Upper lobe of left lung (tissue), 6 donors: ENCODE measurements around the gene TBL1Y. TPM values are rescaled to one million over a fixed set of nuclear protein-coding genes. Genes with fewer than 3 reads are reported as not detected.
"Not testable (repeated sequence)": the region's sequence is repeated elsewhere in the genome, so short reads cannot be mapped to it uniquely, and the experiment has no call there.

Experiments
- ATAC-seq, 2 donors: fragments of 200-7000 bp; cut with Tn5 transposase; one replicate each; pipeline ENCODE4 v1.9.1; 2022; ENCODE audit warnings: mild to moderate bottlenecking in 2 of 2, moderate library complexity in 2 of 2; ENCODE audit not compliant: low FRiP score in 2 of 2
- DNase-seq, 2 donors: peaks; one replicate each; pipeline ENCODE4 v3.0.0-alpha.2; 2019 to 2020
- H3K27ac ChIP-seq, 4 donors: fragments of 200-600 bp; sonication (generic); one replicate each; pipeline ENCODE4 v1.5.1; 2016 to 2019
- H3K27me3 ChIP-seq, 4 donors: fragments of 200-600 bp; sonication (generic); one replicate each; pipeline ENCODE4 v1.5.1; 2017 to 2019
- H3K36me3 ChIP-seq, 4 donors: fragments of 200-600 bp; sonication (generic); one replicate each; pipeline ENCODE4 v1.5.1; 2016 to 2019
- H3K4me1 ChIP-seq, 4 donors: fragments of 200-600 bp; sonication (generic); one replicate each; pipeline ENCODE4 v1.5.1; 2018 to 2019
- H3K4me3 ChIP-seq, 4 donors: fragments of 200-600 bp; sonication (generic); one replicate each; pipeline ENCODE4 v1.5.1; 2017 to 2019; ENCODE audit warnings: mild to moderate bottlenecking in 2 of 4, moderate library complexity in 1 of 4
- H3K9me3 ChIP-seq, 4 donors: fragments of 200-600 bp; sonication (generic); one replicate each; pipeline ENCODE4 v1.5.1; 2018 to 2019
- CTCF ChIP-seq, 6 experiments: fragments of 450-650 bp in 4 of 6; fragments of 200-600 bp in 2 of 6; sonication (generic) in 2 of 6; IDR thresholded peaks; one replicate each; pipeline ENCODE4 v1.5.1; 2016 to 2019; ENCODE audit warnings: antibody characterized with exemption in 6 of 6
- EP300 ChIP-seq, 4 donors: sonication (generic); formaldehyde crosslinking; IDR thresholded peaks; one replicate each; pipeline ENCODE4 v1.5.1; 2017; ENCODE audit warnings: antibody characterized with exemption in 4 of 4, control low read depth in 2 of 4
- POLR2A ChIP-seq, 4 donors: fragments of 450-650 bp; IDR thresholded peaks; one replicate each; pipeline ENCODE4 v1.5.1; 2016 to 2017; ENCODE audit warnings: antibody characterized with exemption in 4 of 4, mild to moderate bottlenecking in 2 of 4
- POLR2AphosphoS5 ChIP-seq, 2 donors: sonication (generic); formaldehyde crosslinking; IDR thresholded peaks; one replicate each; pipeline ENCODE4 v1.5.1; 2017; ENCODE audit warnings: antibody characterized with exemption in 2 of 2
- WGBS, 2 donors: methylation state at CpG; one replicate each; pipeline ENCODE4 v1.1.5; 2017 to 2018; 5-methylcytosine and 5-hydroxymethylcytosine counted together
- total RNA-seq, 6 donors: library from RNA; depleted of rRNA in 4 of 6; stranded (reverse); fragments of >200 nt in 4 of 6; gene quantifications; one replicate each; pipeline versions ENCODE4 v1.1.0 to v1.2.1, GENCODE V29; 2016 to 2021
- donor health status: DM: no; HTN: no; CAD: no; lungs with moderate emphysema.
- donor health status: DM: no; HTN: yes; CAD: no; lungs with severe emphysema.

TBL1Y gene
- total RNA-seq, 6 donors from 2014 or later = 1.4 to 4.2 (median 1.5) TPM; not detected in 3

GRCh38 chrY:7039037-7039436 lies 128.5 kb downstream of the TBL1Y start:
- no peak overlapping the region for H3K27ac ChIP-seq
- ATAC-seq = no peak

GRCh38 chrY:7040662-7041061 lies 130.2 kb downstream of the TBL1Y start:
- Histone ChIP-seq H3K36me3 (no peaks in the 10 kb centered on the region), H3K4me3 (no peak overlapping the region), H3K9me3 (no peaks in the 10 kb centered on the region), H3K27me3 (no peaks in the 10 kb centered on the region), H3K27ac (no peak overlapping the region), H3K4me1 (no peaks in the 10 kb centered on the region)
- ATAC-seq = no peak
- TF ChIP-seq POLR2AphosphoS5 (IDR thresholded peaks at IDR 0.05) = no peak
- TF ChIP-seq POLR2A (IDR thresholded peaks at IDR 0.05) = no peak
- no peak for TF ChIP-seq EP300 (IDR thresholded peaks at IDR 0.05)
- TF ChIP-seq CTCF (IDR thresholded peaks at IDR 0.05) = no peak
- 40% methylated on average over 4 of the region's 5 CpGs; no CpG with 5 or more reads in 1 of the 2 donors for WGBS, 2 donors
- DNase-seq = no peak

More at GRCh38 chrY:7039037-7039436, 128.5 kb downstream of the TBL1Y start:
- H3K9me3 ChIP-seq = no peaks in the 10 kb centered on the region
- no peak for TF ChIP-seq EP300 (IDR thresholded peaks at IDR 0.05)
- no peak for TF ChIP-seq POLR2AphosphoS5 (IDR thresholded peaks at IDR 0.05)
- TF ChIP-seq CTCF (IDR thresholded peaks at IDR 0.05) = no peak
- no peak for TF ChIP-seq POLR2A (IDR thresholded peaks at IDR 0.05)
- no peaks in the 10 kb centered on the region for H3K36me3 ChIP-seq
- no peaks in the 10 kb centered on the region for H3K4me1 ChIP-seq
- no peaks in the 10 kb centered on the region for H3K27me3 ChIP-seq
- no peak for DNase-seq
- no peak overlapping the region for H3K4me3 ChIP-seq

DNA sequence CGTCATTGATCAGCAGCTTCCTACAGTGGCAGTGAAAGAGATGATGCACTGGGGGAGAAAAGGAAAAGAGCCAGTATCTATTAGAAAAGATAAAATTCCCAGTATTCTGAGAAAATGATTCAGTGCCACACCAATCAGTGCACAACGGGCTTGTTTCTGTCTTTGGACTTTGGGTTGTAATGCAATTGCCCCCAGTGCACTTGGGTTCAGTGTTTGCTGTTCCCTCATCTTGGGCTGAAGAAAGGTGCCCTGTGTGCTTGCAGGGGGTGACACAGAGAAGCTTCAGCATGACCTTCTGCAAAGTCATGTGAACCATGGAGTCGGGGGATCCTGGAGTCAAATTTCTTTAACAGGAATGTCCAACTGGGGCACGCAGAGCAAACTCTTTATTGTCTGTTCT lies 131.5 kb downstream of the TBL1Y start:
- WGBS, 2 donors = 89% methylated on average over 4 of the region's 4 CpGs; no CpG with 5 or more reads in 1 of the 2 donors
- TF ChIP-seq CTCF (IDR thresholded peaks at IDR 0.05) (no peak), POLR2AphosphoS5 (IDR thresholded peaks at IDR 0.05) (no peak), EP300 (IDR thresholded peaks at IDR 0.05) (no peak), POLR2A (IDR thresholded peaks at IDR 0.05) (no peak)
- no peak overlapping the region for H3K27ac ChIP-seq
- no peaks in the 10 kb centered on the region for H3K9me3 ChIP-seq
- no peaks in the 10 kb centered on the region for H3K4me1 ChIP-seq
- no peaks in the 10 kb centered on the region for H3K36me3 ChIP-seq
- H3K4me3 ChIP-seq = no peak overlapping the region
- no peak for ATAC-seq
- H3K27me3 ChIP-seq = no peaks in the 10 kb centered on the region
- DNase-seq = no peak

DNA sequence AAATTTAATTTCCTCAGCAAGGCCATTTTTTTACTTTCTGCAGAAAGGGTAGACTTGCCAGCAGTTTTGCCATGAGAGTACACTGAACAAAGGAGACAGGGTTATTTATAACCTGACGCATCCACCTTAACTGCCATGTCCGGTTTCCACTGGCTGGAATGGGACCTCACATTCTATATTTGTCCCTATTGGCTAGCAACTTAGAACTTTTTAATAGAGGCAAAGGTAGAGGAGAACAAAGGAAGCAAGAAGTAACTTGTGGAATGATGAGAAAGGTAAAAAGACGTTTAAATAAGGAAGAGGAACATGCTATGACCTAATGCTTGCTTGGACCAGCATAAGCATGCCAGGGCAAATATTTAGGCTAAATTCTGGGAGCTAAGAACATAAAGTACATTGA lies 142.0 kb downstream of the TBL1Y start:
- not testable (repeated sequence) for DNase-seq, H3K4me1 ChIP-seq, H3K4me3 ChIP-seq, H3K9me3 ChIP-seq, H3K36me3 ChIP-seq, H3K27ac ChIP-seq, H3K27me3 ChIP-seq, ATAC-seq
- WGBS, 2 donors = 57% methylated on average over 3 of the region's 3 CpGs; no CpG with 5 or more reads in 1 of the 2 donors

- no peak for ATAC-seq
- no peak overlapping the region for H3K4me3 ChIP-seq
- no peaks in the 10 kb centered on the region for H3K9me3 ChIP-seq
- no peak overlapping the region for H3K27ac ChIP-seq
- no peaks in the 10 kb centered on the region for H3K36me3 ChIP-seq
- TF ChIP-seq EP300 (IDR thresholded peaks at IDR 0.05) = no peak
- no peak for TF ChIP-seq POLR2A (IDR thresholded peaks at IDR 0.05)
- TF ChIP-seq CTCF (IDR thresholded peaks at IDR 0.05) = no peak
- TF ChIP-seq POLR2AphosphoS5 (IDR thresholded peaks at IDR 0.05) = no peak
- WGBS, 2 donors = 69% methylated on average over 5 of the region's 5 CpGs; no CpG with 5 or more reads in 1 of the 2 donors
- H3K4me1 ChIP-seq = no peaks in the 10 kb centered on the region
- DNase-seq = no peak
- no peaks in the 10 kb centered on the region for H3K27me3 ChIP-seq
These were observed 146.4 kb downstream of the TBL1Y start for GRCh38 chrY:7056886-7057285.
